K562 (cell line): ENCODE results near the gene NPHP3. TPM values are rescaled to one million over a fixed set of nuclear protein-coding genes. Genes with fewer than 3 reads are reported as not detected.

ENCODE experiments used
- CBX8 ChIP-seq: fragments of 200-600 bp; sonication (generic); IDR thresholded peaks from 2 replicates; pipeline ENCODE4 v1.6.1; 2012; ENCODE audit warnings: borderline replicate concordance, mixed run types, low read depth, mild to moderate bottlenecking, moderate library complexity, mixed read lengths, low read length, control low read depth, inconsistent platforms; ENCODE audit not compliant: poor library complexity, severe bottlenecking; ENCODE audit errors: extremely low read depth
- FOXP1 ChIP-seq: sonication (generic); formaldehyde crosslinking; IDR thresholded peaks from 2 replicates; pipeline ENCODE4 v1.8.0; 2022; ENCODE audit warnings: mild to moderate bottlenecking, missing genetic modification reagents
- NFE2 ChIP-seq: IDR thresholded peaks from 2 replicates; pipeline ENCODE4 v1.6.1; 2014; ENCODE audit warnings: antibody characterized with exemption, low read depth
- SP1 ChIP-seq: sonication (generic); formaldehyde crosslinking; IDR thresholded peaks from 2 replicates; pipeline ENCODE4 v1.8.1; 2022; ENCODE audit warnings: mild to moderate bottlenecking, missing genetic modification reagents
- TBP ChIP-seq: optimal IDR thresholded peaks from 2 replicates; pipeline ENCODE3; 2011; ENCODE audit warnings: low read depth, low read length, improper control_type of control experiment
- ZNF316 ChIP-seq: fragments of 450-650 bp; IDR thresholded peaks from 2 replicates; pipeline ENCODE4 v1.6.1; 2016
- polyA plus RNA-seq, 8 experiments: library from polyadenylated mRNA; depleted of rRNA in 4 of 8; stranded (reverse) in 5 of 8; unstranded in 3 of 8; fragments of >200 nt; fragmentation: Nextera tagmentation in 2 of 8; fragmentation: Illumina TruSeq in 1 of 8; extraction: Ambion mirVana in 2 of 8; extraction: Trizol in 1 of 8; gene quantifications; 2 replicates each; pipeline versions ENCODE4 v1.2.1 to v1.2.3, GENCODE V29; 2011 to 2014; ENCODE audit warnings: inconsistent platforms in 1 of 8, missing spikeins in 1 of 8
- total RNA-seq, 7 experiments: library from RNA; depleted of rRNA in 6 of 7; stranded (reverse); fragments of >200 nt in 6 of 7; fragmentation: Illumina TruSeq in 2 of 7; extraction: Trizol in 2 of 7; gene quantifications; 2 replicates each; pipeline versions ENCODE4 v1.2.1 to v1.2.3, GENCODE V29; 2011 to 2021; ENCODE audit warnings: low replicate concordance in 1 of 7
- TF ChIP-seq, protein P1 (sequence below), 2 experiments: IDR thresholded peaks in 1 of 2; conservative IDR thresholded peaks in 1 of 2; 2 replicates each; pipeline ENCODE4 v1.6.1; 2016; ENCODE audit warnings: low read depth in 2 of 2, mild to moderate bottlenecking in 1 of 2, missing compliant biosample characterization in 1 of 2, missing genetic modification characterization in 1 of 2, moderate library complexity in 1 of 2
- TF ChIP-seq, protein P2 (sequence below): fragments of 450-650 bp; IDR thresholded peaks from one replicate; pipeline ENCODE4 v1.6.1; 2018; ENCODE audit warnings: mild to moderate bottlenecking, moderate library complexity; ENCODE audit not compliant: partially characterized antibody
- TF ChIP-seq, protein P3 (sequence below), 2 experiments: fragments of 450-650 bp; IDR thresholded peaks; 2 replicates each; pipeline ENCODE4 v1.6.1; 2016; ENCODE audit warnings: mild to moderate bottlenecking in 2 of 2, borderline replicate concordance in 1 of 2, low read depth in 1 of 2, moderate library complexity in 1 of 2

The NPHP3 gene
- total and polyA plus RNA-seq, 9 of the 15 experiments (the other 6 are each of a cell fraction or from before 2014, with no cell fraction given) = 0.62 to 13.2 (median 5.8) TPM

DNA sequence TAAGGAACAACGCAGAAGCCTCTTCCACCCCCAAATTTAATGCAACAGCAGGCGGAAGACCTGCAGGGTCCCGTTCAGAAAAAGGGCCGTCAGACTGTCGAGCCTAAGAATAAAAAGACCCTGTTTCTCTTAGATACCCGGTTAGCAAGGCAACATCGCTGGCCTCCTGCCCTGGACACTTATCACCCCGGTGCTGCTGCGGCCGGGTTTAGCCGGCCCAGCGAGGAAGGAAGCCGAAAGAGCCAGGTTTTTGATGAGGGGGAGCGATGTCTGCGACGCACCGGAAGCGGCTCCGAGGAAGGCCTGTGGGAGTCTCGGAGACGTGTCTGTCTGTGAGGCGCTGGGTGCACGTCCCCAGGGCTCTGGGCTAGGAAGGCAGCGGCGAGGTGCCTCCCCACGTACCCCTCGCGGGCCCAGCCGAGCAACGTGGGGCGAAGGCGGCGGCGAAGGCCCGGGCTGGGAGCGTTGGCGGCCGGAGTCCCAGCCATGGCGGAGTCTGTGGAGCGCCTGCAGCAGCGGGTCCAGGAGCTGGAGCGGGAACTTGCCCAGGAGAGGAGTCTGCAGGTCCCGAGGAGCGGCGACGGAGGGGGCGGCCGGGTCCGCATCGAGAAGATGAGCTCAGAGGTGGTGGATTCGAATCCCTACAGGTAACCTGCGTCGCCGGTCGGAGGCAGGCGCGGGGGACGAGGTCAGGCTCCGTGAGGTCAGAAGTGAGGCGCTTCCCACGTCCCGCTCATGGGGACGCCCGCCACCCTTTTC lies 62.0 kb downstream of the NPHP3 start, which contains the start of gene UBA5 (continued):
- TF ChIP-seq ZNF316 (no peak), TBP (peak; percentile 68), CBX8 (no peak), FOXP1 (CRISPR knock-in tag) (no peak), NFE2 (no peak), SP1 (no peak)
- TF ChIP-seq, protein P1, sequence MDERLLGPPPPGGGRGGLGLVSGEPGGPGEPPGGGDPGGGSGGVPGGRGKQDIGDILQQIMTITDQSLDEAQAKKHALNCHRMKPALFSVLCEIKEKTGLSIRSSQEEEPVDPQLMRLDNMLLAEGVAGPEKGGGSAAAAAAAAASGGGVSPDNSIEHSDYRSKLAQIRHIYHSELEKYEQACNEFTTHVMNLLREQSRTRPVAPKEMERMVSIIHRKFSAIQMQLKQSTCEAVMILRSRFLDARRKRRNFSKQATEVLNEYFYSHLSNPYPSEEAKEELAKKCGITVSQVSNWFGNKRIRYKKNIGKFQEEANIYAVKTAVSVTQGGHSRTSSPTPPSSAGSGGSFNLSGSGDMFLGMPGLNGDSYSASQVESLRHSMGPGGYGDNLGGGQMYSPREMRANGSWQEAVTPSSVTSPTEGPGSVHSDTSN (CRISPR knock-in tag; IDR thresholded peaks at IDR 0.05; ENCODE audit: low read depth) = no peak
- TF ChIP-seq, protein P1 (tag; conservative IDR thresholded peaks at IDR 0.05; ENCODE audit: low read depth) = no peak
- TF ChIP-seq, protein P2, sequence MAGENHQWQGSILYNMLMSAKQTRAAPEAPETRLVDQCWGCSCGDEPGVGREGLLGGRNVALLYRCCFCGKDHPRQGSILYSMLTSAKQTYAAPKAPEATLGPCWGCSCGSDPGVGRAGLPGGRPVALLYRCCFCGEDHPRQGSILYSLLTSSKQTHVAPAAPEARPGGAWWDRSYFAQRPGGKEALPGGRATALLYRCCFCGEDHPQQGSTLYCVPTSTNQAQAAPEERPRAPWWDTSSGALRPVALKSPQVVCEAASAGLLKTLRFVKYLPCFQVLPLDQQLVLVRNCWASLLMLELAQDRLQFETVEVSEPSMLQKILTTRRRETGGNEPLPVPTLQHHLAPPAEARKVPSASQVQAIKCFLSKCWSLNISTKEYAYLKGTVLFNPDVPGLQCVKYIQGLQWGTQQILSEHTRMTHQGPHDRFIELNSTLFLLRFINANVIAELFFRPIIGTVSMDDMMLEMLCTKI = no peak
- TF ChIP-seq, protein P3, sequence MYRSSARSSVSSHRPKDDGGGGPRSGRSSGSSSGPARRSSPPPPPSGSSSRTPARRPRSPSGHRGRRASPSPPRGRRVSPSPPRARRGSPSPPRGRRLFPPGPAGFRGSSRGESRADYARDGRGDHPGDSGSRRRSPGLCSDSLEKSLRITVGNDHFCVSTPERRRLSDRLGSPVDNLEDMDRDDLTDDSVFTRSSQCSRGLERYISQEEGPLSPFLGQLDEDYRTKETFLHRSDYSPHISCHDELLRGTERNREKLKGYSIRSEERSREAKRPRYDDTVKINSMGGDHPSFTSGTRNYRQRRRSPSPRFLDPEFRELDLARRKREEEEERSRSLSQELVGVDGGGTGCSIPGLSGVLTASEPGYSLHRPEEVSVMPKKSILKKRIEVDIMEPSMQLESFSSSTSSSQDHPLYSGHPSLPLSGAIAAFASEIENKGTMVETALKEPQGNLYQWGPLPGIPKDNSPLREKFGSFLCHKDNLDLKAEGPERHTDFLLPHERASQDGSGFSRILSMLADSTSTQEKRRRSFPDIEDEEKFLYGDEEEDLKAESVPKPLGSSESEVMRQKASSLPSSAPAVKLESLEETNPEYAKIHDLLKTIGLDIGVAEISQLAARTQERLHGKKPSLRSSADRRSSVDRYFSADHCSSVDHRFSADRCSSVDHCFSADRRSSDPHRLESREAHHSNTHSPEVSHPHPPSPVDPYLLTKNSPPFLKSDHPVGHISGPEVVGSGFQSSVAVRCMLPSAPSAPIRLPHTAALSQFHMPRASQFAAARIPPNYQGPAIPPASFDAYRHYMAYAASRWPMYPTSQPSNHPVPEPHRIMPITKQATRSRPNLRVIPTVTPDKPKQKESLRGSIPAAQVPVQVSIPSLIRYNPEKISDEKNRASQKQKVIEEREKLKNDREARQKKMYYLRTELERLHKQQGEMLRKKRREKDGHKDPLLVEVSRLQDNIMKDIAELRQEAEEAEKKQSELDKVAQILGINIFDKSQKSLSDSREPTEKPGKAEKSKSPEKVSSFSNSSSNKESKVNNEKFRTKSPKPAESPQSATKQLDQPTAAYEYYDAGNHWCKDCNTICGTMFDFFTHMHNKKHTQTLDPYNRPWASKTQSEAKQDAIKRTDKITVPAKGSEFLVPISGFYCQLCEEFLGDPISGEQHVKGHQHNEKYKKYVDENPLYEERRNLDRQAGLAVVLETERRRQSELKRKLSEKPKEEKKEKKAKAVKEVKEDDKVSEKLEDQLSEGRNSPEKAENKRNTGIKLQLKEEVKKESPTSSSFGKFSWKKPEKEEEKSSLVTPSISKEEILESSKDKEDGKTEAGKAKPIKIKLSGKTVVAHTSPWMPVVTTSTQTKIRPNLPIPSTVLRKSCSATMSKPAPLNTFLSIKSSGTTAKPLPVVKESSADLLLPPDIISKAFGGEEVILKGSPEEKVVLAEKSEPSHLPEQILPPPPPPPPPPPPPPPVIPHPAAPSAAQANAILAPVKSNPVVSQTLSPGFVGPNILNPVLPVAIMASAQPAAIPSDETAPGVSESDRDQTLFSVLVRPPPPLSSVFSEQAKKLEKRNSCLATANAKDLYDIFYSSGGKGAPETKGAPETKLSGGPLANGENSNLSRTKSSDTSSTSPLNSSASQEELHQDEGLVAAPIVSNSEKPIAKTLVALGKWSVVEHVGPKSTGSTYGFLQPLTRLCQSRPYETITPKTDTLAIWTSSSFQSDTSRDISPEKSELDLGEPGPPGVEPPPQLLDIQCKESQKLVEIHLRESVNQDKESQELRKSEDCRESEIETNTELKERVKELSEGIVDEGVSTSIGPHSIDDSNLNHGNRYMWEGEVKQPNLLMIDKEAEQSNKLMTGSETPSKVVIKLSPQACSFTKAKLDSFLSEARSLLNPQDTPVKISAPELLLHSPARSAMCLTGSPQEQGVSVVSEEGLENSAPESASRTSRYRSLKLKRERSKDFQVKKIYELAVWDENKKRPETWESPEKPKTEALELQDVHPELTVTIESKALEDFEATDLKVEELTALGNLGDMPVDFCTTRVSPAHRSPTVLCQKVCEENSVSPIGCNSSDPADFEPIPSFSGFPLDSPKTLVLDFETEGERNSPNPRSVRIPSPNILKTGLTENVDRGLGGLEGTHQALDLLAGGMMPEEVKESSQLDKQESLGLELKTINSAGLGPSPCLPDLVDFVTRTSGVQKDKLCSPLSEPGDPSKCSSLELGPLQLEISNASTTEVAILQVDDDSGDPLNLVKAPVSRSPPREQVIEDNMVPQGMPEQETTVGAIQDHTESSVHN (IDR thresholded peaks at IDR 0.05; ENCODE audit: borderline replicate concordance in 1 of 2, low read depth in 1 of 2) = no peak
